Amygdala (tissue), 56 donors: ENCODE measurements around the gene OLR1.

Experiments used
- DNase-seq, 56 donors: peaks; one replicate each; lab custom pipeline; 2025; lab: John Stamatoyannopoulos, UW

OLR1 gene

DNA sequence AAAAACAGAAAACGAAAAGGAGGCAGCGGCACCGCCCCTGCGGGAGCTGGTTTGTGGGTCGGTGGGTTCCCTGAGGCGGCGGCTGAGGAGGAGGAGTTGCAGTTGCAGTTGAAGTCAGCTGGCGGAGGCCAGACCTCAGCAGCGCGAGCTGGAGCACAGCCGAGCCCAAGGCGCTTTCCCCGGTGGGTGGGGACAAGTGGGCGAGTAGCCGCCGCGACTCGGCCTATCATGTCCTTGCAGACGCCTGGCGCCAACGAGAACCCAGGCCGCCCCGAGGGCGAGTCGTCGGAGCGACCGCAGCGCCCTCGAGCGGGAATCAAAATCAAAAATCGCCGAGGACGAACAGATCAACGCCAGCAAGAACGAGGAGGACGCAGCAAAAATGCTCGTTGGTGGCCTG is 60.5 kb downstream of the OLR1 start:
- no peak for DNase-seq

DNA sequence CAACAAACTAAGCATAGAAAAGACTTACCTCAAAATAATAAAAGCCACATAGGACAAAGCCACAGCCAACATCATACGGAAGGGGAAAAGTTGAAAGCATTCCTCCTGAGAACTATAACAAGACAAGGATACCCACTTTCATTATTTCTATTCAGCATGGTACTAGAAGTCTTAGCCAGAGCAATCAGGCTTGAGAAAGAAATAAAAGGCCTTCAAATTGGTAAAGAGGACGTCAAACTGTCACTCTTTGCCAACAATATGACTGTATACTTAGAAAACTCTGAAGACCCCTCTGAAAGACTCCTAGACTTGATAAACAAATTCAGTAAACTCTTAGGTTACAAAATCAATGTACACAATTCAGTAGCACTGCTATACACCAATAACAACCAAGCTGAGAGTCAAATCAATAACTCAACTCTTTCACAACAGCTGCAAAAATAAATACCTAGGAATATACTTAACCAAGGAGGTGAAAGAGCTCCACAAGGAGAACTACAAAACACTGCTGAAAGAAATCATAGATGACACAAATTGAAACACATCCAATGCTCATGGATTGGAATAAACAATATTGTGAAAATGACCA is 61.6 kb downstream of the OLR1 start:
- DNase-seq, result no peak
